ENCODE results near the gene DDX54. TPM values are rescaled to one million over a fixed set of nuclear protein-coding genes. Genes with fewer than 3 reads are reported as not detected.

Gene DDX54
- polyA plus RNA-seq, 3 donors: 7.9 to 32.2 (median 13.6) TPM

GRCh38 chr12:113137861-113138783 is 47.2 kb downstream of the DDX54 start:
- Mint-ChIP-seq H3K36me3 (no peaks in the 10 kb centered on the region), H3K27me3 (ENCODE audit: low read depth in 3 of 3) (peaks cover 23 to 36% (median 25%) of the 10 kb centered on the region in 3 donors), H3K4me1 (peaks cover 34% of the 10 kb centered on the region), H3K9me3 (peaks cover 0 to 6% (median 0%) of the 10 kb centered on the region in 7 donors), H3K4me3 (no peak overlapping the region), H3K27ac (no peak overlapping the region)
- TF ChIP-seq CTCF (IDR thresholded peaks at IDR 0.05): no peak
- H3K4me2 ChIP-seq (replicated peaks; ENCODE audit: extremely low read depth, low read length, poor library complexity, severe bottlenecking): no peak overlapping the region
- H3K27ac ChIP-seq (ENCODE audit: low read depth in 1 of 2, low read length in 2 of 2): no peak overlapping the region
- H3K27me3 ChIP-seq (ENCODE audit: control insufficient read depth in 2 of 2, insufficient read depth in 2 of 2, low read length in 2 of 2): peaks cover 0 to 25% of the 10 kb centered on the region in 2 donors
- no peak for DNase-seq
- no peaks in the 10 kb centered on the region for H3K79me2 ChIP-seq (ENCODE audit: insufficient read depth, low read length)
- H3K4me3 ChIP-seq (replicated peaks in 1 of 3; ENCODE audit: low read depth in 2 of 3, low read length in 3 of 3): no peak overlapping the region
- H2AFZ ChIP-seq (ENCODE audit: insufficient read depth, low read depth, low read length, poor library complexity, severe bottlenecking): no peak overlapping the region
- no peaks in the 10 kb centered on the region for H4K20me1 ChIP-seq (ENCODE audit: insufficient read depth, low read length)
- no peaks in the 10 kb centered on the region for H3K36me3 ChIP-seq (replicated peaks in 1 of 2; ENCODE audit: control insufficient read depth in 1 of 2, insufficient read depth in 2 of 2, low read length in 2 of 2)
- no peaks in the 10 kb centered on the region for H3K9me3 ChIP-seq (replicated peaks in 1 of 2; ENCODE audit: control insufficient read depth in 1 of 2, insufficient read depth in 1 of 2, low read length in 2 of 2)
- 80% methylated on average over 9 of the region's 12 CpGs for WGBS (ENCODE audit: insufficient coverage)
- H3K4me1 ChIP-seq (ENCODE audit: control insufficient read depth in 1 of 2, insufficient read depth in 2 of 2, low read length in 2 of 2): peaks cover 26 to 31% of the 10 kb centered on the region in 2 donors
- no peak overlapping the region for H3K9ac ChIP-seq (ENCODE audit: insufficient read depth, low read length, poor library complexity, severe bottlenecking)
- intact Hi-C loops (cut with micrococcal nuclease): no loop called here

- no peak overlapping the region for H3K27ac ChIP-seq (ENCODE audit: low read depth in 1 of 2, low read length in 2 of 2)
- peak overlapping the region in 1 of 7 donors; percentile 27 for H3K27ac Mint-ChIP-seq
- H3K36me3 Mint-ChIP-seq: no peaks in the 10 kb centered on the region
- no peak for TF ChIP-seq CTCF (IDR thresholded peaks at IDR 0.05)
- WGBS (ENCODE audit: insufficient coverage): 90% methylated on average over 5 of the region's 6 CpGs
- H3K4me1 ChIP-seq (ENCODE audit: control insufficient read depth in 1 of 2, insufficient read depth in 2 of 2, low read length in 2 of 2): peaks cover 15 to 20% of the 10 kb centered on the region in 2 donors
- H3K9me3 Mint-ChIP-seq: peaks cover 0 to 6% (median 0%) of the 10 kb centered on the region in 7 donors
- H3K4me3 ChIP-seq (replicated peaks in 1 of 3; ENCODE audit: low read depth in 2 of 3, low read length in 3 of 3): no peak overlapping the region
- H4K20me1 ChIP-seq (ENCODE audit: insufficient read depth, low read length): no peaks in the 10 kb centered on the region
- H3K9me3 ChIP-seq (replicated peaks in 1 of 2; ENCODE audit: control insufficient read depth in 1 of 2, insufficient read depth in 1 of 2, low read length in 2 of 2): no peaks in the 10 kb centered on the region
- peaks cover 23 to 40% (median 25%) of the 10 kb centered on the region in 3 donors for H3K27me3 Mint-ChIP-seq (ENCODE audit: low read depth in 3 of 3)
- no peak overlapping the region for H2AFZ ChIP-seq (ENCODE audit: insufficient read depth, low read depth, low read length, poor library complexity, severe bottlenecking)
- no peaks in the 10 kb centered on the region for H3K79me2 ChIP-seq (ENCODE audit: insufficient read depth, low read length)
- peak overlapping the region in 1 of 2 donors; percentile 70 for H3K4me3 Mint-ChIP-seq
- DNase-seq: no peak
- H3K36me3 ChIP-seq (replicated peaks in 1 of 2; ENCODE audit: control insufficient read depth in 1 of 2, insufficient read depth in 2 of 2, low read length in 2 of 2): no peaks in the 10 kb centered on the region
- no peak overlapping the region for H3K9ac ChIP-seq (ENCODE audit: insufficient read depth, low read length, poor library complexity, severe bottlenecking)
- no peak overlapping the region for H3K4me2 ChIP-seq (replicated peaks; ENCODE audit: extremely low read depth, low read length, poor library complexity, severe bottlenecking)
- peaks cover 23% of the 10 kb centered on the region for H3K4me1 Mint-ChIP-seq
- intact Hi-C loops (cut with micrococcal nuclease): no loop called here
- peaks cover 0 to 25% of the 10 kb centered on the region in 2 donors for H3K27me3 ChIP-seq (ENCODE audit: control insufficient read depth in 2 of 2, insufficient read depth in 2 of 2, low read length in 2 of 2)
These were observed 48.2 kb downstream of the DDX54 start for GRCh38 chr12:113136990-113137511.
